H1 (cell line): ENCODE results near the gene ARMC5. TPM values are rescaled to one million over a fixed set of nuclear protein-coding genes. Genes with fewer than 3 reads are reported as not detected.
A peak's percentile ranks its signal among the peaks of the same experiment; 100 is the strongest.

ENCODE experiments used
- CTCF ChIA-PET: fragments of 300-600 bp; sonication (Branson Sonifier 250); formaldehyde crosslinking; loops from one replicate; lab custom pipeline; 2021; ENCODE audit not compliant: partially characterized antibody; lab: Charles Lee
- POLR2A ChIA-PET: fragments of 300-600 bp; sonication (Branson Sonifier 250); formaldehyde crosslinking; loops from one replicate; lab custom pipeline; 2021; ENCODE audit warnings: inconsistent platforms; ENCODE audit not compliant: partially characterized antibody; lab: Charles Lee
- DNase-seq, 2 experiments: peaks; one replicate each; pipeline versions ENCODE4 v3.0.0 to v3.0.0-alpha.2; 2010 to 2022; ENCODE audit warnings: low spot score in 2 of 2, low read depth in 1 of 2, mixed read lengths in 1 of 2
- FAIRE-seq: peaks from 2 replicates; lab custom pipeline; 2011; peaks lifted over from hg19 to GRCh38; lab: Jason Lieb, UNC
- H2AFZ ChIP-seq: 2 replicates; pipeline ENCODE4 v1.8.1; 2012; ENCODE audit warnings: low read length, inconsistent platforms
- H2AK5ac ChIP-seq: 2 replicates; pipeline ENCODE4 v1.6.1; 2013; ENCODE audit warnings: low read depth, low read length
- H2BK120ac ChIP-seq: replicated peaks from 2 replicates; pipeline ENCODE3; 2013; ENCODE audit warnings: low read depth, low read length, inconsistent platforms
- H2BK12ac ChIP-seq: 2 replicates; pipeline ENCODE4 v1.6.1; 2013; ENCODE audit warnings: low read depth, low read length
- H2BK15ac ChIP-seq: 2 replicates; pipeline ENCODE4 v1.6.1; 2013; ENCODE audit warnings: low read length
- H2BK20ac ChIP-seq: 2 replicates; pipeline ENCODE4 v1.6.1; 2013; ENCODE audit warnings: low read length
- H2BK5ac ChIP-seq: 2 replicates; pipeline ENCODE4 v1.6.1; 2013; ENCODE audit warnings: low read depth, low read length
- H3K14ac ChIP-seq: 2 replicates; pipeline ENCODE4 v1.6.1; 2013; ENCODE audit warnings: inconsistent platforms; ENCODE audit not compliant: insufficient read length
- H3K18ac ChIP-seq: 2 replicates; pipeline ENCODE4 v1.6.1; 2013; ENCODE audit warnings: low read length; ENCODE audit errors: extremely low read depth
- H3K23ac ChIP-seq: 2 replicates; pipeline ENCODE4 v1.6.1; 2013; ENCODE audit warnings: inconsistent platforms; ENCODE audit not compliant: insufficient read length
- H3K23me2 ChIP-seq: 2 replicates; pipeline ENCODE4 v1.6.1; 2013; ENCODE audit warnings: low read depth, low read length
- H3K27ac ChIP-seq: 2 replicates; pipeline ENCODE4 v1.6.1; 2011; ENCODE audit warnings: low read depth, low read length, inconsistent platforms
- H3K27me3 ChIP-seq, 4 experiments: replicated peaks in 1 of 4; 1 replicate in 1 of 4; 2 replicates in 3 of 4; pipeline versions ENCODE4 v1.6.1 to v1.8.1; 2011 to 2013; ENCODE audit warnings: low read length in 3 of 4, mild to moderate bottlenecking in 3 of 4, inconsistent platforms in 2 of 4, mixed read lengths in 2 of 4, moderate library complexity in 1 of 4; ENCODE audit not compliant: control insufficient read depth in 3 of 4, insufficient read depth in 3 of 4; ENCODE audit errors: extremely low read depth in 1 of 4
- H3K36me3 ChIP-seq, 4 experiments: 2 replicates each; pipeline versions ENCODE4 v1.6.1 to v1.8.1; 2011 to 2013; ENCODE audit warnings: mild to moderate bottlenecking in 4 of 4, low read length in 3 of 4, moderate library complexity in 2 of 4, control low read depth in 1 of 4, inconsistent platforms in 1 of 4; ENCODE audit not compliant: insufficient read depth in 4 of 4, control insufficient read depth in 2 of 4
- H3K4ac ChIP-seq: replicated peaks from 2 replicates; pipeline ENCODE3; 2013; ENCODE audit warnings: low read length, low read depth, mixed read lengths, inconsistent platforms; ENCODE audit not compliant: insufficient read length
- H3K4me1 ChIP-seq, 4 experiments: replicated peaks in 1 of 4; 1 replicate in 1 of 4; 2 replicates in 3 of 4; pipeline versions ENCODE4 v1.6.1 to v1.8.1; 2011 to 2013; ENCODE audit warnings: low read length in 3 of 4, inconsistent platforms in 2 of 4, mixed read lengths in 1 of 4; ENCODE audit not compliant: insufficient read depth in 4 of 4, control insufficient read depth in 3 of 4
- H3K4me2 ChIP-seq, 2 experiments: 2 replicates each; pipeline versions ENCODE4 v1.6.1 to v1.8.1; 2011 to 2013; ENCODE audit warnings: low read depth in 2 of 2, low read length in 2 of 2, control low read depth in 1 of 2, inconsistent platforms in 1 of 2, mild to moderate bottlenecking in 1 of 2; ENCODE audit not compliant: insufficient read depth in 1 of 2
- H3K4me3 ChIP-seq, 4 experiments: fragments of 200-600, 300-600 bp in 1 of 4; sonication (generic), shearing (Covaris generic), sonication (Bioruptor Twin) in 1 of 4; 2 replicates each; pipeline versions ENCODE4 v1.5.1 to v1.8.1; 2011 to 2016; ENCODE audit warnings: low read length in 4 of 4, low read depth in 3 of 4, control low read depth in 2 of 4, inconsistent platforms in 2 of 4, mild to moderate bottlenecking in 2 of 4, mixed read lengths in 1 of 4, moderate library complexity in 1 of 4; ENCODE audit not compliant: insufficient read depth in 2 of 4; ENCODE audit errors: extremely low read depth in 1 of 4
- H3K56ac ChIP-seq: replicated peaks from 2 replicates; pipeline ENCODE3; 2013; ENCODE audit warnings: low read depth, mild to moderate bottlenecking, mixed read lengths, low read length, inconsistent platforms; ENCODE audit not compliant: insufficient read length
- H3K79me1 ChIP-seq: 2 replicates; pipeline ENCODE4 v1.6.1; 2013; ENCODE audit warnings: low read depth, low read length, control low read depth
- H3K79me2 ChIP-seq, 2 experiments: 2 replicates each; pipeline versions ENCODE4 v1.6.1 to v1.8.1; 2012 to 2013; ENCODE audit warnings: low read length in 2 of 2, mild to moderate bottlenecking in 2 of 2, inconsistent platforms in 1 of 2; ENCODE audit not compliant: insufficient read depth in 2 of 2, control insufficient read depth in 1 of 2
- H3K9ac ChIP-seq, 4 experiments: replicated peaks in 1 of 4; 1 replicate in 1 of 4; 2 replicates in 3 of 4; pipeline versions ENCODE4 v1.6.1 to v1.8.1; 2011 to 2013; ENCODE audit warnings: low read depth in 3 of 4, low read length in 3 of 4, control low read depth in 2 of 4, mild to moderate bottlenecking in 2 of 4, moderate library complexity in 2 of 4, inconsistent platforms in 1 of 4; ENCODE audit errors: extremely low read depth in 1 of 4
- H3K9me3 ChIP-seq, 2 experiments: 2 replicates each; pipeline versions ENCODE4 v1.6.1 to v1.8.1; 2012 to 2013; ENCODE audit warnings: mild to moderate bottlenecking in 2 of 2, moderate library complexity in 2 of 2, control low read depth in 1 of 2, inconsistent platforms in 1 of 2, low read depth in 1 of 2, low read length in 1 of 2, mixed read lengths in 1 of 2; ENCODE audit not compliant: insufficient read depth in 2 of 2
- H4K20me1 ChIP-seq, 2 experiments: replicated peaks in 1 of 2; 2 replicates each; pipeline versions ENCODE3 to v1.8.1; 2011 to 2013; ENCODE audit warnings: inconsistent platforms in 2 of 2, low read length in 2 of 2, mild to moderate bottlenecking in 1 of 2; ENCODE audit not compliant: insufficient read depth in 2 of 2, control insufficient read depth in 1 of 2
- H4K5ac ChIP-seq: 2 replicates; pipeline ENCODE4 v1.6.1; 2013; ENCODE audit warnings: low read length, low read depth, mixed read lengths, inconsistent platforms; ENCODE audit not compliant: insufficient read length
- H4K8ac ChIP-seq: 2 replicates; pipeline ENCODE4 v1.8.0; 2013; ENCODE audit warnings: mild to moderate bottlenecking, moderate library complexity, low read length, inconsistent platforms; ENCODE audit not compliant: insufficient read depth; ENCODE audit errors: extremely low read depth
- H4K91ac ChIP-seq: replicated peaks from 2 replicates; pipeline ENCODE3; 2013; ENCODE audit warnings: low read length, mixed read lengths, inconsistent platforms; ENCODE audit not compliant: insufficient read length
- ATF2 ChIP-seq: IDR thresholded peaks from 2 replicates; pipeline ENCODE4 v1.6.1; 2012; ENCODE audit warnings: low read length, inconsistent platforms
- BCL11A ChIP-seq, 2 experiments: IDR thresholded peaks; one replicate each; pipeline ENCODE4 v1.6.1; 2011; ENCODE audit warnings: low read depth in 2 of 2, low read length in 2 of 2, mild to moderate bottlenecking in 2 of 2
- BRCA1 ChIP-seq: IDR thresholded peaks from 2 replicates; pipeline ENCODE4 v1.6.1; 2012; ENCODE audit warnings: low read depth, low read length, improper control_type of control experiment
- CBX8 ChIP-seq: fragments of 300-800, 300-1000 bp; sonication (generic); IDR thresholded peaks from 2 replicates; pipeline ENCODE4 v1.7.1; 2016; ENCODE audit warnings: low read depth, low read length, borderline replicate concordance
- FOSL1 ChIP-seq: IDR thresholded peaks from 2 replicates; pipeline ENCODE4 v1.6.1; 2011; ENCODE audit warnings: mild to moderate bottlenecking, low read depth, low read length, moderate library complexity; ENCODE audit not compliant: insufficient read depth
- HDAC2 ChIP-seq, 2 experiments: fragments of 300-600 bp in 1 of 2; sonication (generic) in 1 of 2; IDR thresholded peaks; 2 replicates each; pipeline ENCODE4 v1.6.1; 2011 to 2012; ENCODE audit warnings: low read depth in 2 of 2, low read length in 2 of 2, mild to moderate bottlenecking in 2 of 2, moderate library complexity in 2 of 2, borderline replicate concordance in 1 of 2, inconsistent platforms in 1 of 2
- MAX ChIP-seq: IDR thresholded peaks from 2 replicates; pipeline ENCODE4 v1.6.1; 2012; ENCODE audit warnings: inconsistent platforms
- PHF8 ChIP-seq: fragments of 200-600 bp; sonication (generic); conservative IDR thresholded peaks from 2 replicates; pipeline ENCODE4 v1.7.1; 2012; ENCODE audit warnings: low read depth, mild to moderate bottlenecking, inconsistent platforms, low read length, moderate library complexity
- SAP30 ChIP-seq: fragments of 300-600 bp; sonication (generic); IDR thresholded peaks from 2 replicates; pipeline ENCODE4 v1.7.1; 2012; ENCODE audit warnings: low read length, moderate library complexity, mild to moderate bottlenecking, inconsistent platforms; ENCODE audit not compliant: insufficient read depth, insufficient replicate concordance
- SP2 ChIP-seq: IDR thresholded peaks from 2 replicates; pipeline ENCODE4 v1.6.1; 2012; ENCODE audit warnings: mild to moderate bottlenecking, low read length, inconsistent platforms
- ZNF274 ChIP-seq: IDR thresholded peaks from 2 replicates; pipeline ENCODE4 v1.7.0; 2012; ENCODE audit warnings: low read length, borderline replicate concordance; ENCODE audit errors: extremely low read depth
- WGBS, 2 experiments: shearing (Covaris generic) in 1 of 2; methylation state at CpG; one replicate each; pipeline versions ENCODE4 v1.1.6 to v1.1.7; 2013 to 2015; ENCODE audit warnings: low lambda C conversion rate in 2 of 2, mixed read lengths in 2 of 2, inconsistent platforms in 1 of 2, low coverage in 1 of 2, missing lambda C conversion rate in 1 of 2; ENCODE audit not compliant: insufficient replicate concordance in 2 of 2, insufficient coverage in 1 of 2, insufficient read length in 1 of 2; ENCODE audit errors: extremely low coverage in 1 of 2, missing lambda C conversion rate in 1 of 2; 5-methylcytosine and 5-hydroxymethylcytosine counted together
- polyA plus RNA-seq, 7 experiments: library from polyadenylated mRNA; depleted of rRNA in 3 of 7; stranded (reverse) in 5 of 7; unstranded in 2 of 7; fragments of >200 nt in 5 of 7; fragments of 200-250 nt in 2 of 7; gene quantifications; 1 replicate in 5 of 7; 2 replicates in 1 of 7; 4 replicates in 1 of 7; pipeline versions ENCODE4 v1.2.1 to v1.2.3, GENCODE V29; 2011 to 2013; ENCODE audit warnings: missing spikeins in 2 of 7, mixed read lengths in 2 of 7
- total RNA-seq: library from RNA; stranded (reverse); fragmentation: NEBNext Ultra II Directional; extraction: Animal tissue kit (Norgen Biotek cat#: 25700); gene quantifications from 2 replicates; pipeline ENCODE4 v1.2.1, GENCODE V29; 2021

ARMC5 gene
- total and polyA plus RNA-seq, 2 of the 8 experiments (the other 6 are each of a cell fraction or from before 2014, with no cell fraction given) = 7.8 to 8.7 TPM

GRCh38 chr16:31451201-31451600 lies 8.1 kb upstream of the ARMC5 start:
- H4K91ac ChIP-seq = no peak overlapping the region
- H4K8ac ChIP-seq = no peak overlapping the region
- peak overlapping the region in 1 of 2 experiments; percentile 10; a peak in 1 of 4 replicates for H3K4me2 ChIP-seq
- no peak overlapping the region for H3K9ac ChIP-seq
- no peak overlapping the region for H3K4me3 ChIP-seq
- H2BK120ac ChIP-seq = no peak overlapping the region
- H2BK20ac ChIP-seq = no peak overlapping the region
- no peaks in the 10 kb centered on the region for H3K23me2 ChIP-seq
- H4K20me1 ChIP-seq = peaks cover 4 to 18% of the 10 kb centered on the region in 2 experiments
- no peak overlapping the region for H2BK15ac ChIP-seq
- H4K5ac ChIP-seq = no peak overlapping the region
- FAIRE-seq (no peak), DNase-seq (no peak)
- H3K56ac ChIP-seq = no peak overlapping the region
- no peak overlapping the region for H3K27ac ChIP-seq
- no peaks in the 10 kb centered on the region for H3K79me1 ChIP-seq
- no peak overlapping the region for H3K23ac ChIP-seq
- no peaks in the 10 kb centered on the region for H3K9me3 ChIP-seq
- H3K4ac ChIP-seq = no peak overlapping the region
- peaks cover 4 to 18% (median 11%) of the 10 kb centered on the region in 4 experiments; a peak in 6 of 7 replicates for H3K4me1 ChIP-seq
- H3K27me3 ChIP-seq = no peaks in the 10 kb centered on the region
- H3K79me2 ChIP-seq = peaks cover 0 to 7% of the 10 kb centered on the region in 2 experiments; a peak in 1 of 4 replicates
- ChIA-PET CTCF (interaction anchor here (0.5 to 2.8 kb wide), 26 partner anchors 9 to 445 kb away, joined by 3 to 32 read pairs (median 3); partner anchors contain the start of genes COX6A2, PYCARD, PYDC1 and RUSF1), POLR2A (interaction anchor here (1.0 to 1.7 kb wide), 6 partner anchors 8 to 271 kb away, joined by 3 to 8 read pairs (median 4); partner anchors contain the start of genes FUS, PYCARD, TRIM72 and ZNF843)
- no peak overlapping the region for H2BK12ac ChIP-seq
- H2BK5ac ChIP-seq = no peak overlapping the region
- WGBS, 2 experiments = 79% methylated on average over 5 of the region's 5 CpGs; no CpG with 5 or more reads in 1 of the 2 experiments
- H2AFZ ChIP-seq = no peak overlapping the region
- H3K18ac ChIP-seq = no peak overlapping the region
- no peak overlapping the region for H3K14ac ChIP-seq
- H2AK5ac ChIP-seq = no peak overlapping the region
- no peaks in the 10 kb centered on the region for H3K36me3 ChIP-seq
- TF ChIP-seq PHF8 (no peak), BCL11A (IDR thresholded peaks at IDR 0.05; ENCODE audit: low read depth in 2 of 2, low read length in 2 of 2) (no peak), ZNF274 (no peak), SAP30 (no peak), SP2 (no peak), CBX8 (no peak), FOSL1 (no peak), BRCA1 (no peak), HDAC2 (IDR thresholded peaks at IDR 0.05; ENCODE audit: borderline replicate concordance in 1 of 2, low read depth in 2 of 2, low read length in 2 of 2) (no peak), ATF2 (no peak), MAX (no peak)
